ENCODE results near the gene TRIM66.

DNA sequence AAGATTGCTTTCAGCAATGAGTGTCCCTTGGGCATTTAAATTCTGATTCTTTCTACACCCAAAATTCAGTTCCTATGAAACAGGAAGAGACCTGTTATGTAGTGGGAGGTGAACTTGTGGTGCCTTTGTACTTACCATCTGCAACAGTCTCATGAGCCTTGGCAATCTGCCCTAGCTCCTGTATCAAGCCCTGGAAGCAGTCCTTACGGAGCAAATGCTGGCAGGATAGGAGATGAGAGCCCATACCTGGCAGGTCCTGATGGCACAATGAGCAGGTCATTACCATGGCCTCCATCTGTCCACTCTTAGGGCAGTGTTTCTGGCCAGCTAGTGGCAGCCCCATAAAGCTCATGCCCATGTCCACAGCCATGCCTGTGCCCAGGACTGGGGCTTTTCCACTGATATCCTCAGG is 10.8 kb downstream of the TRIM66 start:
- TF ChIP-seq POLR2AphosphoS5 (IDR thresholded peaks at IDR 0.05; ENCODE audit: low read depth) (no peak), EZH2phosphoT487 (IDR thresholded peaks at IDR 0.05; ENCODE audit: unreplicated experiment) (no peak), EZH2 (IDR thresholded peaks at IDR 0.05; ENCODE audit: low read depth, unreplicated experiment) (no peak), JUNB (IDR thresholded peaks at IDR 0.05; ENCODE audit: unreplicated experiment) (no peak), CREB1 (CRISPR knock-in tag; IDR thresholded peaks at IDR 0.05; ENCODE audit: low read depth) (no peak), REST (IDR thresholded peaks at IDR 0.05; ENCODE audit: unreplicated experiment) (no peak)
- TF ChIP-seq, protein P1, sequence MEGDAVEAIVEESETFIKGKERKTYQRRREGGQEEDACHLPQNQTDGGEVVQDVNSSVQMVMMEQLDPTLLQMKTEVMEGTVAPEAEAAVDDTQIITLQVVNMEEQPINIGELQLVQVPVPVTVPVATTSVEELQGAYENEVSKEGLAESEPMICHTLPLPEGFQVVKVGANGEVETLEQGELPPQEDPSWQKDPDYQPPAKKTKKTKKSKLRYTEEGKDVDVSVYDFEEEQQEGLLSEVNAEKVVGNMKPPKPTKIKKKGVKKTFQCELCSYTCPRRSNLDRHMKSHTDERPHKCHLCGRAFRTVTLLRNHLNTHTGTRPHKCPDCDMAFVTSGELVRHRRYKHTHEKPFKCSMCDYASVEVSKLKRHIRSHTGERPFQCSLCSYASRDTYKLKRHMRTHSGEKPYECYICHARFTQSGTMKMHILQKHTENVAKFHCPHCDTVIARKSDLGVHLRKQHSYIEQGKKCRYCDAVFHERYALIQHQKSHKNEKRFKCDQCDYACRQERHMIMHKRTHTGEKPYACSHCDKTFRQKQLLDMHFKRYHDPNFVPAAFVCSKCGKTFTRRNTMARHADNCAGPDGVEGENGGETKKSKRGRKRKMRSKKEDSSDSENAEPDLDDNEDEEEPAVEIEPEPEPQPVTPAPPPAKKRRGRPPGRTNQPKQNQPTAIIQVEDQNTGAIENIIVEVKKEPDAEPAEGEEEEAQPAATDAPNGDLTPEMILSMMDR (conservative IDR thresholded peaks at IDR 0.05; ENCODE audit: low read depth in 2 of 2) = no peak
